GM12892 (cell line): ENCODE results near the gene BATF3.

Source experiments
- DNase-seq: peaks from one replicate; pipeline ENCODE4 v3.0.0; 2011; ENCODE audit not compliant: insufficient read length
- FAIRE-seq: peaks from 2 replicates; lab custom pipeline; 2011; peaks lifted over from hg19 to GRCh38; lab: Jason Lieb, UNC
- POLR2A ChIP-seq: IDR thresholded peaks from 2 replicates; pipeline ENCODE4 v1.6.1; 2011; ENCODE audit warnings: low read depth, low read length, control low read depth
- POLR2AphosphoS5 ChIP-seq: IDR thresholded peaks from 2 replicates; pipeline ENCODE4 v1.6.1; 2011; ENCODE audit warnings: low read depth, low read length, control low read depth
- TAF1 ChIP-seq: IDR thresholded peaks from 2 replicates; pipeline ENCODE4 v1.6.1; 2011; ENCODE audit warnings: low read depth, mild to moderate bottlenecking, control low read depth, low read length, borderline replicate concordance

Gene BATF3

DNA sequence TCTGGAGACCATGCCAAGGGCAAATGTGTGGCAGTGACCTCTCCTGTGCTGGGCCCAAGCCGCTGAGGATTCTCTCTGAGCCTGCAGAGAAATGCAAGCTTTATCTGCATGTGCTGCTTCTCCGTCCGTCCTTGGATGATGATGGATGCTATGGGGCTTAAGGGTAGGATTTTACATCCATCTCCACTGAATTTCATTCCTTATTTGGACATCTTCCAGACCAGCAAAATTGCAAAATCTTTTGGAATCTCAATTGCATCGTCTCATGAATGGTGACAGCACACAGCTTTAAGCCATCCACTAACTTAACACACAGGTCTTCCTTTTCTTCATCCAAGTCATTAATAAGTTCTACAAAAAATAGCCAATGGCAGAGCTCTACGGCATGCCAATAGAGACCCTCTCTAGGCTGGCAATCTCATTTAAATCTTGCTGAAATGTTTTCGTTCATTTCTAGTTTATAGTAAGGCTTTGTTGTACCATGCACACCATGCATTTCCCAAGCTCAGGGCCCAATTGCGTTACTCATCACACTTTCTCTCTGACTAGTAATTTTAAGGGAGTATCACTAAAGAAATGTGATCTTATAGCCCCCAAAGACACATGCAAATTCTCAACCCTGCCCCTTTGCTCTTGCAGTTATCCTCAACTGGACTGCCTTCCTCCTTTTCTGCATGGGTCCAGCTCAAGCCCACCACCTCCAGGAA lies 11.1 kb downstream of the BATF3 start:
- TF ChIP-seq POLR2A (no peak), TAF1 (no peak), POLR2AphosphoS5 (no peak)
- FAIRE-seq = no peak
- DNase-seq = no peak

DNA sequence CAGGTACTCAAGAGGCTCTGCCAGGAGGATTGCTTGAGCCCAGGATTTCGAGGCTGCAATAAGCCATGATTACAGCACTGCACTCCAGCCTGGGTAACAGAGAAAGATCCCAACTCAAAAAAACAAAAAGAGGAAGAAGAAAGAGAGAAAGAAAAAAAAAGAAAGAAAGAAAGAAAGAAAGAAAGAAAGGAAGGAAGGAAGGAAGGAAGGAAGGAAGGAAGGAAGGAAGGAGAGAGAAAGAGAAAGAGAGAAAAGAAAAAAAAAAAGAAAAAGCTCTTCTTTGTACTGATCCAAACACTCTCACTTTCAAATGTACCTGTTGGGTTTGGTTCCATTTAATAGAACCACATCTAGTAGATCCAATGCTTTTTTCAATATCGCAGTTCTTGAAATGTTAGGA lies 11.8 kb downstream of the BATF3 start:
- DNase-seq = no peak
- FAIRE-seq = no peak
- TF ChIP-seq POLR2A (no peak), POLR2AphosphoS5 (no peak), TAF1 (no peak)

DNA sequence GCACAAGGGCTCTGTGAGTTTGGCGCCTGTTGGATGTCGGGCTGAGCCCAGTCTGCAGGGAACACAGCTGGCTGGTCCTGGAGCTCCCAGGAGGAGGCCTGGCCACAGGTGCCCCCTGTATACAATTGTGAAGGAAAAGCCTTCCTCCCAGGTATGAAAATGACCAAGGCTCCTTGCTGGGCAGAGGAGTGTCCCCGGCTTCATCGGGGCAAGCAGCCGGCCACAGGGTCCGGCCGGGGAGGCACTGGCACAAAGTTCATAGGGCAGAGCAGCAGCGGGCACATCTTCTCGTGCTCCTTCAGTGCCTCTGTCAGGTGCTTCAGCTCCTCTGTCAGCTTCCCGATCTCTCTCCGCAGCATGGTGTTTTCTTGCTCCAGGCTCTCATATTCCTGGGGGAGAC lies 13.0 kb downstream of the BATF3 start:
- no peak for DNase-seq
- no peak for TF ChIP-seq POLR2A
- FAIRE-seq = no peak

DNA sequence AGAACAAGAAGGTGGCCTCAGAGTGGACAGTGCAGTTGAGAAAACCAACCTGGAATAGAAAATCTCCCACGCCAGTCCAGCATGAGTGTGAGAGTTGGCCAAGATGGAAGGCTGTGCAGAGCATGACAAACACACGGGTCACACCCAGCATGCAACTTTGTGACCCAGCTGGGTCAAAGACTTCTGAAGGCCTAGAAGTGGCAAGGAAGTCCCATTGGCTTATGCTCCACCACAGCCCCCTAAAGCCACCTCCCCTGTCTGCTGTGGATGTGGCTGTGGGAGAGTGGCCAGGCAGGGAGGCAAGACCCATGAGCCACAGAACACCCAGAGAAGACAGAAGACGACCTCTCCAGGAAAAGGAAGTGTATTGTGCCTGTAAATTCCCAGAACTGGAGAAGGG lies 13.6 kb downstream of the BATF3 start:
- no peak for FAIRE-seq
- no peak for TF ChIP-seq TAF1
- TF ChIP-seq POLR2AphosphoS5 = no peak
- no peak for TF ChIP-seq POLR2A

GRCh38 chr1:212685429-212685828 lies 14.2 kb downstream of the BATF3 start:
- DNase-seq (no peak), FAIRE-seq (no peak)
- TF ChIP-seq TAF1 = no peak
- TF ChIP-seq POLR2A = no peak
- no peak for TF ChIP-seq POLR2AphosphoS5

More for the DNA sequence above, 13.6 kb downstream of the BATF3 start:
- DNase-seq = no peak

DNA sequence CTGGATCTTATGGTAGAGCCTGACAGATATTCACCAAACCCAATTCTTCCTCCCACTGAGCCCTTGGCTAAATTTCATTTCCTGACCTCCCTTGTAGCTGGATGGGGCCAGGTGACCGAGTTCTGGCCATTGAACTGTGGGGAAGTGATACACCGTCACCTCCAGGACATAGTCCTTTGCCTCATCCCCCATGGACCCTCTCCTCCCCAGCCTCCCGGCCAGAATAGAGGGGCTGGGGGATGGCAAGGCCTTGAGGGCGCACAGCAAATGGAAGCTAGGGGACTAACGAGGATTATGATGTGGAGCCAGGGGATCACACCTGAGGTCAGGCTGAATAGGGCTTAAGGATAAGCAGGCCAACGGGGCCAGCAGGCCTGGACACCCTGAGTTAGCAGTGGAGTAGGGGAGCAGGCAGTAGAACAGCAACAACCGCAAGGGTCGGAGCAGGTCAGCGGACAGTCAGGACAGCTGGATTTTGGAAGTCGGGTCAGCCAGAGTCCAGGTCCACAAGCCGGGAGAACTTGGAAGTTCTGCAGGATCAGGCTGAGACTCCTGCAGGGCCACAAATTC lies 15.0 kb downstream of the BATF3 start:
- no peak for TF ChIP-seq POLR2A
- TF ChIP-seq POLR2AphosphoS5 = no peak
- TF ChIP-seq TAF1 = no peak
- DNase-seq (no peak), FAIRE-seq (no peak)

DNA sequence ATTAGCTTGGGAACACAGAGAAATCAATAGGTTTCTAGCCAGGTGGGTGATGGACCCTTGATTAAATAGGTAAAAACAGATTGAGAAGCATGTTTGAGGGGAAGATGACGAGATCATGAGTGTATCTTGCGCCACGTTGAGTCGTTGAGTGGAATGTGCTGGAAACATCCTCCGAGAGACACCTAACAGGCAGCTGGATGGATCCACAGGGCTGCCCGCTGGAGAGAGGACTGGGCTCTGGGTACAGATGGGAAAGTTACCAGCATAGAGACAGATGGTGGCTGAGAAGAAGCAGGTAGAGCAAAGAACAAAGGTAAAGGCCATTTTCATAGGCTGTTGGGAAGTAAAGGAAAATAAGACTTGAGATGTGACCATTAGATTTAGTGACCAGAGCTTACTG lies 15.6 kb downstream of the BATF3 start:
- TF ChIP-seq TAF1 (no peak), POLR2A (no peak), POLR2AphosphoS5 (no peak)
- peak; percentile 87 for FAIRE-seq
- DNase-seq = no peak

GRCh38 chr1:212683357-212683722 lies 16.3 kb downstream of the BATF3 start:
- TF ChIP-seq POLR2A (peak; percentile 67), POLR2AphosphoS5 (peak; percentile 62), TAF1 (no peak)
- peak; percentile 78 for DNase-seq
- peak; percentile 91 for FAIRE-seq

GRCh38 chr1:212680680-212681389 lies 18.8 kb downstream of the BATF3 start:
- no peak for TF ChIP-seq POLR2A
- TF ChIP-seq TAF1 = no peak
- no peak for TF ChIP-seq POLR2AphosphoS5
- peak; percentile 86 for FAIRE-seq
- no peak for DNase-seq

DNA sequence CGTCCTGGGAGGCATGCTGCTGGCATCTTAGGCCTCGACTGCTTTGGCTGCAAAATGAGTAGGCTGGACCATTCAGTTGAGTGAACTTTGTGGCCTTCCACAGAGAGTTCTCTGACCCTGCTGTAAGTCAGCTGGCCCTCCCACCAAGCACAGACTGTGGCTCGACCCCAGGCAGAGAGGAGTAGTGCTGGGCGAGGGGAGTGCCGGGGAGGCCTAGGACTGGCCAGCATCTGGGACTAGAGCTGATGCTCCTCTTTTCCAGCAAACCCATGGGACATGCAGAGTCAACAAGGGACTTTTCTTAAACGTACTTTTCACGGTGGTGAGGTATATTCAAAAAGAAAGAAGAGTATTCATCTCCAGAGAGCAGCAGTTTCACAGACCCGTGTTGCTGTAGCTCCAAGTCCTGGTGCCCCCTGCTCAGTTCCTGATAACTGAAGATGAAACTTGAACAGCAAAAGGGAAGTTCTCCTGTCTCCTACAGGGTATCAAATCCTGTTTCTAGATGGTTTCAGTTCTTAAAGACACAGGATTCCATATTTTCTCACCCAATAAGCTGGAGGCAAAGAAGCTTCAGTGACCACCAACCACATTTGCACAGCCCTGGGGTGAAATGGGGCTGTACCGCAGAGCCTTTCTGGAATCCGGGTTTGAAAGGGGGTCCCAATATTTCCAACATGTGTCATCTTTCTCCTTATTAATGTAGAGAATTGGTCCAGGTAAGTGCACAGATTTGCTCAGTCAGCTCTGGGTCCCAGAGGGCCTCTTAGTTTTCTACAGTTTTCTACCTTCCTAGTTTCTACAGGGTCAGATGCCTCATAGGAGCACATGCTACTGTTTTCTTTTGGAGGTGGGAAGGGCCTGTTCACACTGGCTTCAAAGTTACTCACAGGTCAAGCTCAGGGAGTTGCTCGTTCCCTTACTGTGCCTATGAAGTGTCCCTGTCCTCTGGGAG lies 20.9 kb downstream of the BATF3 start:
- peak; percentile 92 for FAIRE-seq
- no peak for DNase-seq
- TF ChIP-seq POLR2AphosphoS5 (no peak), TAF1 (0 out of 2 replicates have a peak, but pooled peaks have one; percentile 1), POLR2A (peak; percentile 61; the same call in 1 of the 2 replicates)

- no peak for TF ChIP-seq POLR2AphosphoS5
- TF ChIP-seq POLR2A = no peak
- no peak for TF ChIP-seq TAF1
- DNase-seq = no peak
- FAIRE-seq = peak; percentile 17
These were observed 22.1 kb downstream of the BATF3 start for GRCh38 chr1:212677573-212677972.
